HUES48 (cell line): Measurements from ENCODE around the gene CNTNAP2.

ENCODE experiments used
- H3K27ac ChIP-seq: one replicate; pipeline ENCODE4 v1.7.0; 2013; ENCODE audit warnings: low read depth, low read length, inconsistent platforms
- H3K27me3 ChIP-seq: 2 replicates; pipeline ENCODE4 v1.6.1; 2013; ENCODE audit warnings: mild to moderate bottlenecking, low read length; ENCODE audit not compliant: control insufficient read depth, insufficient read depth
- H3K36me3 ChIP-seq: 2 replicates; pipeline ENCODE4 v1.6.1; 2013; ENCODE audit warnings: low read length; ENCODE audit not compliant: control insufficient read depth, insufficient read depth
- H3K4me1 ChIP-seq: 2 replicates; pipeline ENCODE4 v1.6.1; 2013; ENCODE audit warnings: mild to moderate bottlenecking, low read length; ENCODE audit not compliant: control insufficient read depth, insufficient read depth
- H3K4me3 ChIP-seq: 2 replicates; pipeline ENCODE4 v1.5.1; 2013; ENCODE audit warnings: mild to moderate bottlenecking, low read depth, low read length
- H3K9ac ChIP-seq: 2 replicates; pipeline ENCODE4 v1.6.1; 2013; ENCODE audit warnings: mild to moderate bottlenecking, low read depth, low read length, moderate library complexity
- H3K9me3 ChIP-seq: 2 replicates; pipeline ENCODE4 v1.6.1; 2013; ENCODE audit warnings: low read length; ENCODE audit not compliant: control insufficient read depth, insufficient read depth

The CNTNAP2 gene

DNA sequence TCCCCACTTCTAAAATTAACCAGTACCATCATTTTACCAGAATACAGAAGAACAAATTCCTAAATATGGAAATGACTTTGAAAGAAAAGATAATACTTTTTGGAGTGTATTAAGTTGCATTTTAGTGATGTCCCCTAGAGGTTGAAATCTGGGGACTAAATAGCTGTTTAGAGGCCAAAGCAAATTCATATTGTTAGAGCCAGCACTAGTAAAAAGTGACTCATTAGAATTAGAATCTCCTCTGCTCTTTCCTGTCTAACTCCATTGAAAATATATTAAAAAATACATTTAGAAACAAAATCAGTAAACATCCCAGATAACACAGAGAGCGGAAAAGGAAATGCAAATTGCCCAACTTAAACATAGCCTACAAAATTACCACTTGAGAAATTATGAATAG, 1284.3 kb downstream of the CNTNAP2 start:
- Histone ChIP-seq H3K4me3 (no peak overlapping the region), H3K4me1 (peaks cover 8% of the 10 kb centered on the region; the same call in 1 of the 2 replicates), H3K27ac (no peak overlapping the region), H3K9me3 (no peaks in the 10 kb centered on the region), H3K9ac (no peak overlapping the region), H3K36me3 (no peaks in the 10 kb centered on the region), H3K27me3 (no peaks in the 10 kb centered on the region)

DNA sequence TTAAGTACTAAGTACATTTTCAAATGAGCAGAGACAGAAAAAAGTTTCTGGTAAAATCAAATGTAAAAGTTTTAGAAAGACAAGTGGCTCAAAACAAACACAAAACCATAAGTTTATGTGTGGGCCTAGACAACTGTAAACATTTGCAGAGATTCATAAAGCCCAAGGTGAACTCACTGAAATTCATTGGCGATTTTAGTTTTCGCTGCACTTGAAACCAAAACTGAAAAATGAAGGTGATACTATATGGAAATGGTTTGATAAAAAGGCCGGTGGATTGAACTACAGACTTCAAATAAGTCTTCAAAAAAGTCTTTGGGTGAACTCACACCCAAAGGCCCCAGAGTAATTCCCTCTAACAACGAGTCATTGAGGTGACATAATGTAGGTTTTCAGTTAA, 1289.0 kb downstream of the CNTNAP2 start:
- Histone ChIP-seq H3K27me3 (no peaks in the 10 kb centered on the region), H3K9me3 (no peaks in the 10 kb centered on the region), H3K9ac (no peak overlapping the region)

DNA sequence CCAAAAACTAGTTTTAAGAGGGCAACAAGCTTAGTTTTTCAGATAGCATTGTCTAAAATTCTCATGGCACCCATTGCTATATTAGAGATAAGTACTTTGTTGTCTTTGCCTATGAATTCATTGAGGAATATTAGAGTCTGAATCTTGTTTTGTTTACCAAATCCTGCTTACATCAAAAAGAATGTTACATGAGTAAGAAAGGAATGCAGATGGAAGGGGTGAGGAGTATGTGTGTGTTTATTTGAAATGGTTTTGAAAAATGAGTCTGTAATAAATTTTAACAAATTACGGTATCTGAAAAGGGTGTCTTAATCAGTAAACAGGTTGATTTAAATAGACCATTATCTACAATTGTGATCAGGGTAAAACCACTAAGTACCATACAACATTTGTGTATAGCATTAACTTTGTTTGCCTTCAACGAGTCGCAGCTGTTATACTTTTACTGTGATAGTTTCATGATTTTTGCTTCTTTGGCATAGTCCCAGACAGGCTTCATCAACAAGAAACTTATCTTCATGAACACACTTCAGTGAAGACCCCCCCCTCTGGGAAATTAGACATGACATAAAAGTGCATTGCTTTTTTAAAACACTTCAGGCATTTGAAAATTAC, 1290.0 kb downstream of the CNTNAP2 start:
- H3K4me1 ChIP-seq: peaks cover 8% of the 10 kb centered on the region; the same call in 1 of the 2 replicates
- no peak overlapping the region for H3K4me3 ChIP-seq
- H3K9me3 ChIP-seq: no peaks in the 10 kb centered on the region
- H3K27me3 ChIP-seq: no peaks in the 10 kb centered on the region
- no peak overlapping the region for H3K27ac ChIP-seq
- H3K9ac ChIP-seq: no peak overlapping the region
- no peaks in the 10 kb centered on the region for H3K36me3 ChIP-seq

More for the DNA sequence above, 1289.0 kb downstream of the CNTNAP2 start:
- Histone ChIP-seq H3K4me3 (no peak overlapping the region), H3K27ac (no peak overlapping the region), H3K36me3 (no peaks in the 10 kb centered on the region), H3K4me1 (peaks cover 8% of the 10 kb centered on the region; the same call in 1 of the 2 replicates)

DNA sequence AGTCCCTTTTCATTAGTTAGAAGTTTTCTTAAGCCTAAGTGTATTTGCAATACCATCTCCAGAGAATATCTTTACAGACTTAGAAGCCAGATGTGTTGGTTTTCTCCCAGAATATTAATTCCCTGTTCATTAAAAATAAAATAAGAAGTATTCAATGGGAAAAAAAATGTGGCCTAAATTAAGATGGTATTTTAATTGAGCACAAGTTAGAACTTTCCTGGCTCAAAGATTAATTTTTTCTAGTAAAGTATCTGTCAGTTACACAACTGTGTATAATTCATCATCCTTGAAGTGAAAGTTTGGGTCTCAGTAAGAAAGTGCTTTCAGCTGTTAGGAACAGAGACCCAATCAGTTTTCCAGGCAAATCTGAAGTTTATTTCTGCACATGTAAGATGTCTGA, 1294.5 kb downstream of the CNTNAP2 start:
- no peak overlapping the region for H3K4me3 ChIP-seq
- no peaks in the 10 kb centered on the region for H3K4me1 ChIP-seq
- no peaks in the 10 kb centered on the region for H3K9me3 ChIP-seq
- H3K36me3 ChIP-seq: no peaks in the 10 kb centered on the region
- H3K27ac ChIP-seq: no peak overlapping the region
- no peak overlapping the region for H3K9ac ChIP-seq
- no peaks in the 10 kb centered on the region for H3K27me3 ChIP-seq

DNA sequence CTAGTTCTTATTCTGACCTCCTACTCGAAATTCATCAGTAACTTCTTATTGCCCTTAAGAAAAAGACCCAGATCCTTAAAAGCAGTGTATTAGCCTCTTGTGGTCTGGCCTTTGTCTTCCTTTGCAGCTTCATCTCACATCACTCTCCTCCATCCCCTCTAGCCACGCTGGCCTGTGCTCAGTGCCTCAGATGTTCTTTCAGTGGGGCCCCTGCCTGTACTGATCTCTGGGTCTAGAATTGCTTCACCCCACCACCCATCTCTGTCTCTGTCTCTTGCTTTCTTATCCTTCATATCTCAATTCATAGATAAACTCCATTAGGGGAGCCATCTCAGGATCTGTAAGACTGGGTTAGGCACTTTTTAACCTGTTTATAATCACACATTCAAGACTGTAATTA, 1295.5 kb downstream of the CNTNAP2 start:
- no peaks in the 10 kb centered on the region for H3K4me1 ChIP-seq
- no peak overlapping the region for H3K27ac ChIP-seq
- no peak overlapping the region for H3K4me3 ChIP-seq

DNA sequence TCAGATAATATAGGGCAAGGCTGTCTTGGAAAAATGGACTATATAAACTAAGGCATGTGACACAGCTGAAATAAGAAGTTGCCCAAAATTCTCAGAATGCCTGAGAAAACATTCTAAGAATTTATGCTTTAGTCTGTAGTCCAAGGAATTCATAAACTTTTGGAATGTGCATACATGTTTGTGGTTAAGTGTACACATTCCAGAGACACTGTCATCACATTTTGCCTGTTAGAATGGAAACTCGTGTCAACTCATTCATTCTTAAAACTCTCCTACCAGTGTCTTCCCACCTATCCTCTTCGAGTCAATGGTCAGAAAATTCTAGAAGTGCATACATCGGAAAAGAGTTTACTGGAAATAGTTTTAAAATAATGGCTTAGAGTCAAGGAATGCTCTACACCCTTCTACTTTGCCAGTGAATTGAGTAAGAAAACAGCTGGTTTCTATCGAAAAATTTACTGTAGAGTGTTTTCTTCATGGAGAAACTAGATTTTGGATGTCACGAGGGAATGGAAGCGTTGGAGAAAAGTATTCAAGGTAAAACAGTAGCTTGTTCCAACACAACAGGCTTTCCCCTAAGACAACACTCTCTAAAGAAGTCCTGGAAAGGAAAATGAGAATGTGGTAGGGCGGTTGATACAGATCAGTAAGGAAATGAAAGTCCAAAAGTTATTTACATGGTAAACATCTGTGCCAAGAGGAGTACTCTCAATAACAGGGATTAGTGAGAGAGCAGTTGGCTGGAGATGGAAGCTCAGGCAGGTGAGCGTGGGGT, 1296.4 kb downstream of the CNTNAP2 start:
- no peak overlapping the region for H3K9ac ChIP-seq
- no peak overlapping the region for H3K4me3 ChIP-seq

More for the DNA sequence above, 1295.5 kb downstream of the CNTNAP2 start:
- no peaks in the 10 kb centered on the region for H3K36me3 ChIP-seq
- H3K27me3 ChIP-seq: no peaks in the 10 kb centered on the region
- H3K9me3 ChIP-seq: no peaks in the 10 kb centered on the region
- H3K9ac ChIP-seq: no peak overlapping the region

DNA sequence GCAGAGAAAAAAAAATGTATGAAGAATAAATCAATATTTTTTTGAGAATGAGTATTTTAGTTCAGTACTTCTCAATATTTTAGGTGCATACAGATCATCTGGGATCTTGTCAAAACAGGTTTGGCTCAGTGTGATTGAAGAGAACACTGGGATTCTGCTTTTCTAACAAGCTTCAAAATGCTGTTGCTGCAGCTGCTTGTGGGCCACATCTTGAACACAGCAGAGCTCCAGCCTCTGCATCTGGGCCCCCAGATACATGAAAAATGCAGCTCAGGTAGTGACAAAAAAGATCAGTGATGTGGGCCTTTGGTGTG, 1296.9 kb downstream of the CNTNAP2 start:
- no peak overlapping the region for H3K9ac ChIP-seq
- no peak overlapping the region for H3K4me3 ChIP-seq
- H3K36me3 ChIP-seq: no peaks in the 10 kb centered on the region
- no peaks in the 10 kb centered on the region for H3K4me1 ChIP-seq
- no peak overlapping the region for H3K27ac ChIP-seq
- H3K27me3 ChIP-seq: no peaks in the 10 kb centered on the region
- H3K9me3 ChIP-seq: no peaks in the 10 kb centered on the region

More for the DNA sequence above, 1296.4 kb downstream of the CNTNAP2 start:
- Histone ChIP-seq H3K4me1 (no peaks in the 10 kb centered on the region), H3K36me3 (no peaks in the 10 kb centered on the region), H3K27ac (no peak overlapping the region), H3K27me3 (no peaks in the 10 kb centered on the region), H3K9me3 (no peaks in the 10 kb centered on the region)

DNA sequence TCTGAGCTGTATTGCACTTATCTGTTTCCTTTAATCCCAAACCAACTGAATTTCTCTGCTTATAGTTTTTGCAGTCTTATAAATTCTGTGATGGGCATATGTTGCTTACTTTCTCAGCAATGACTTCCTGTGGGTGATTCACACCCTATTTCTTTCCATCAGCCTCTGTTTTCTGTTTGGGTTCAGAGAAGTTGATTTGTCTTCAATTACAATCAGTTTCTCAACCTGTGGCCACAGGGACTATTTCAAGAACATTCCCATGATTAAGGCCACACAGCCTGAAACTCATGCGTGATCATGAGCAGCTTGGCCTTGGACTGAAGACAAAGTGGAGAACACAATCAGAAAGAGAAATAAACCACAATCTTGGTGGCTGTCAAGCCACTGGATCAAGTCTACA, 1299.4 kb downstream of the CNTNAP2 start:
- H3K9me3 ChIP-seq: no peaks in the 10 kb centered on the region
- H3K4me3 ChIP-seq: no peak overlapping the region
- no peaks in the 10 kb centered on the region for H3K27me3 ChIP-seq
- no peaks in the 10 kb centered on the region for H3K36me3 ChIP-seq
- H3K9ac ChIP-seq: no peak overlapping the region
- H3K27ac ChIP-seq: no peak overlapping the region
- H3K4me1 ChIP-seq: no peaks in the 10 kb centered on the region

DNA sequence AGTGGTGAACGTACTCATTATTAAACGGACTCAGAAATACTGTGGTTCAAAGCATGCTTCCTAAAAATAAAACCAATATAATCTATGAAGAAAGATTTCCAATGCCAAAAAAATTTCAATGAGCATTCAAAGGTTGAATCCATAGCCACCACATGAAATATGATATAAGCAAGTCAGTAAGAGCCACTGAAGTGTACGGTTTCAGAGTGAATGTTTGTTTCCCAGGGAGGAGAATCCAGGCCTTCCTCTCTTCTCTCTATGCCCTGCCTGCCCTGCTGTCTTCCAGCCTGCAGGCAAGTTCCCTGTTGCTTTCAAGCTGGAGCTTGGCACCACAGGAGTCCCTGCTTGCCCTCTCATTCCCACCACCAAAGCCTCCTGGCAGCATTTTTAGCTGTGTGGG, 1302.4 kb downstream of the CNTNAP2 start:
- Histone ChIP-seq H3K4me3 (no peak overlapping the region), H3K4me1 (peaks cover 5% of the 10 kb centered on the region), H3K27me3 (no peaks in the 10 kb centered on the region), H3K9ac (no peak overlapping the region), H3K36me3 (no peaks in the 10 kb centered on the region), H3K9me3 (no peaks in the 10 kb centered on the region), H3K27ac (no peak overlapping the region)

DNA sequence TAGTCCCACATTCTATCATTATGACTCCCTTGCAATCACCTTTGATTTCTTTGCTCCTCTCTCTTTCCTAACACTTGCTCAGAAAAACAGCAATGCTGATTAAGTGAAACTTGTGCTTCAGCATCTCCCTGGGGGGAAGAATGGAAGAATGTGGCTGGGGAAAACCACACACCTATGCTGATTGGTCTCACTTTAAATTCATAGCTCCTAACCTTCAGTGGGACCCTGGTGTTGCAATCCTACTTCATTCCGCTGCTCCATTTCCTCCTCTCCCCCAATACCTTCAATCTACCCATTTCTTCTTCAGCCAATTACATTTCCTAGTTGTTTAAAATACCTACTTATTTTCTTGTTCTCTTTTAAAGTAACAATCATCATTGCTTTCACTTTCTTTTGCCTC, 1307.3 kb downstream of the CNTNAP2 start:
- Histone ChIP-seq H3K27ac (no peak overlapping the region), H3K9me3 (no peaks in the 10 kb centered on the region), H3K9ac (no peak overlapping the region), H3K4me3 (no peak overlapping the region), H3K4me1 (peaks cover 7% of the 10 kb centered on the region), H3K36me3 (no peaks in the 10 kb centered on the region), H3K27me3 (no peaks in the 10 kb centered on the region)

DNA sequence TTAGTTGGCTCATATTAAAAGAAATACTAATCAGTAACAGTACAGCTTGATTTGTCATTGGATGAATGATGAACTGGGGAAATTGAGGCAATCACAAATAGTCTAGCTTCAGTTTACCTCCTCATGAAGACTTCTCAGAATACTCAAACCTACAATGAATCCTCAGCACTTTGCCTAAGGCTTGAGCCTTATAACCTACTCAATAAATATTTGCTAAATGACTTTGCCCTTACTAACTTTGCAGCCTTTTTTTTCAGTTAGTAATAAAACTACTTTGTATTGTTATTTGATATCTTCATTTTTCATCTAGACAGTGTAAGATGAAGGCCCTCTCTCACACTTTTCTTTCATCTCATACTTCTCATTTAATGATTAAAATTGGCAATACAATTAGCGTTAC, 1311.5 kb downstream of the CNTNAP2 start:
- Histone ChIP-seq H3K4me1 (peaks cover 7% of the 10 kb centered on the region), H3K9ac (no peak overlapping the region), H3K4me3 (no peak overlapping the region), H3K27me3 (peaks cover 11% of the 10 kb centered on the region), H3K36me3 (no peaks in the 10 kb centered on the region), H3K9me3 (no peaks in the 10 kb centered on the region), H3K27ac (no peak overlapping the region)
